Stimulated activated CD4-positive, alpha-beta T cell treated with anti-CD3 and anti-CD28 coated beads, Interleukin-2, amount 100 ng/mL, for 4 hours (primary cell): ENCODE results near the gene ATXN7L2.

Experiments
- DNase-seq: peaks from one replicate; pipeline ENCODE4 v3.0.0-alpha.2; 2020; ENCODE audit warnings: low read depth

ATXN7L2 gene

DNA sequence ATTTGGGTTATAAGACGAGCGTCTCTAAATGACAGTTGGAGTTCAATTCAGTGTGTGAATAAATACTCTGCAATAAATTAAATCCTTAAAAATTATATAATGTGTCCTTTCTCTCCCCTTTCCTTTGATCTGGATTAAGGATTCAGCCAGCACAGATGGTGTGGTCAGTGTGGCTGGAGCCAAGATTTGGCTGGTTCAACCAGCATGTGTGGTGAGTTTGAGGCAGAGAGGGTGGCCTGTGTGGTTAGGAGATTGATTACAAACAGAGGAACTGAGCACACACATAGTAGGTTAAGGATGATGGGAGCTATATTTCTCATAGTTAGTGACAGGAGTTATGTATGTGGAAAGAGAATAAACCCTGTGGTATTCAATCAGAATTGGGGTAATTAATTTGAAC is 40.0 kb downstream of the ATXN7L2 start:
- DNase-seq, result no peak

DNA sequence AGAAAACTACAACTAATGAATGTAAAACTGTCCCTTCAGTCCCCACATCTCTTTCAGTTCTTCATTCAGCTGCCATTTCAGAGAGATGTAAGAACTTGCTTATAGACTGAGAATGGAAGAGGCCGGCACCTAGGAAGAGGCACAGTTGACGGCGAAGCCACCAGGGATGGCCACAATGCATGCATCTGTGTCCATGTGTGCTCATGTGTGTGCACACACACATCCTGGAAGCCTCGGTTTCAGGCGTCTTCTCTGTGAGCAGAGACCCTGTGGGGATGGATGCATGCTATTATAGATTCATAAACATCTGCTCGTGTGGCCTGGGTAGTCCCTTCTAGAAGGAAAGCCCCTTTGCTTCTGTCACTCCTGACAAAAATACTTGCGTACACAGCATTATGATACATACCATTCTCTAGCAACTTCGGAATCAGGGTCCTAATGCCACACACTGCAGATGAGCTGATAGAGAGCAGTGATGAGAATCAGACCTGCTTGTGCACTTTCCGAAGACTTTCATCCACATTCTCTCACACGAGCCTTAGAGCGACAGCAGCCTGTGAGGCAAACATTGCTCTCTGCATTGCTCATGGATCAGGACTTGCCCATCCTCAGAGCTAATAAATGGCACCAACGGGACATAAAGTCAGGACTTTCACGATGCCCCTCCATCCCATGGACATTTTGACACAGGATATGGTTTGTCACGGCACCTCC is 43.5 kb downstream of the ATXN7L2 start:
- DNase-seq, result no peak

DNA sequence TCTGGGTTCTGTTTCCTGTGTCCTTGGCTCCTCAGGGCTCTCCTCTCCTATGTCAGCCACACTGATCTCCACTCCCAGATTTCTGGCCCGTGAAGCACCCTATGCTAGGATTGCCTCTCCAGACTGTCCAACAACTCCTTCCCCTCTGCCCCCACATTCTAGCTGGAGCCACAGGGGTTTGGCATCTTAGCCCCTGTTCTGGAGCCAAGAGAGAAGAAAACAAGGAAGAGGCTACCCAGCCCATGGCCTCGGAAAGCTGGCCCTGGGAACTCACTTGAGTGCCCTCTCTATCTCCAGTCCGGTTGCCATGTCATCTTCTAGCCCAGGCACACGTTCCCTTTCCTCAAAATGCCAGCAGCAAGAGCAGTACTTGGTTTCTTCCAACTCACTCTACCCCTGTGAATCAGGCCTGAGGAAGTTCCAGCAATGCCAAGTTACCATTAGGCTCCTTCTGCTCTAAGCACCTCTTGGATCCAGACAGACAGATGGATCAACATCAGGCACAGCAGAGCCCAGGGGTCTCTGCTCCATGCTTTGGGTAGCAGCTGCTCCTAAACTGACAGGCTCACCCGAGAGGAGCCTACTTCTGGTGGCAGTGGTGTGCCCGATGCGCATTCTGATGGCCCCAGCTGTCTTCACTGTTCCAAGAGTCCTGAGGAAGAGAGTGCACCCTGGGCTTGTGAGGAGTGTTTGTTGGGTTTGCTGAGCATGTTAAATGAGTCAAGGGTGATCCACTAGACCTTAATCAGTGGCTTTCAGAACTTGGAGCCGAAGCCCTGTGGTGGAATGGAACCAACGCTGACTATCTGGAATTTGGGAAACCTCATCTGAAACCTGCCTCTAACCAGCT is 44.4 kb downstream of the ATXN7L2 start:
- DNase-seq, result no peak

DNA sequence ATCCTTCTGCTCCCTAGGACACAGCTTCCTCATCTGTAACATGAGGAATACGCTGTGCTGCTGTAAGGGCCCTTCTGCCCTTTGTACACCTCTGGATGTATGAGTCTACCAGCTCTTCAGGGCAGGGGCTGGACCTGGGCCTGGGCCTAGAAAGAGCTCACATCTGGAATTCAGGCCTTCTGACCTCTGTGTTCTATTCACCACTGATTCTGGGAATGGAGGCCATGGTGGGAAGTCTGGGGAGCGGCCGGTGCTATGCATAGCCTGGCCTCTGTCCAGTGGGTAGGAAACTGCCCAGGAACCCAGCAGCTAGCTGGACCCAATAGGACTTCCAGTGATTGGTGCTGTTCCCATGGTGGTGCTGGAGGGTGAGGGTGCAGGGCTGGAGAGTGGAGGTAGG is 45.0 kb downstream of the ATXN7L2 start:
- no peak for DNase-seq

DNA sequence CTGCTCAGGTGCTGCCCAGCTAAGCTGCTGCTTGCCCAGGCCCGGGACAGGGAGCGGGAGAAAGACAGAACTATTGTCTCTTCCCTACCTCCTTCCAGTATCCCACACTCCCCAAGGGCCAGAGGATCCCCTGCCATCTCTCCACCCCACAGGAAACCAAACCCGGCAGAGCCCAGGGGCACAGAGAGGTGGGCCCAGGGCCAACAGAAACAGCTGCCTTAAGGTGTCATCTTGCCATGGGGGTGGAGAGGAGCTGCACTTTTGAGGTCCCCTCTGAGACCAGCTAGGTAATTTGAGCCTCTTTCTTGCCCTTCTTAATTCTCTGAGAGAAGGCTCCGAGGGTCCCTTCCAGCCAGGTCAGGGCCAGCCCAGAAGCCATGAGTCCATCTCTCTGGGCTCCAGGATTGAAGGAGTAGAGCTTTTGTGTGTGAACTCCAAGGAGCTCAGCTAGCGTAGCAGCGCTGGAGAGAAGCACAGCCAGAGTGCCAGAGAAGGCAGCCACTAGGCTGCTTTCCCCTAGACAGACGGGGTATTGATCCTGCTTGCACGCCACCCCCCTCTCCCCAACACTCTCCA is 46.3 kb downstream of the ATXN7L2 start:
- DNase-seq, result no peak

DNA sequence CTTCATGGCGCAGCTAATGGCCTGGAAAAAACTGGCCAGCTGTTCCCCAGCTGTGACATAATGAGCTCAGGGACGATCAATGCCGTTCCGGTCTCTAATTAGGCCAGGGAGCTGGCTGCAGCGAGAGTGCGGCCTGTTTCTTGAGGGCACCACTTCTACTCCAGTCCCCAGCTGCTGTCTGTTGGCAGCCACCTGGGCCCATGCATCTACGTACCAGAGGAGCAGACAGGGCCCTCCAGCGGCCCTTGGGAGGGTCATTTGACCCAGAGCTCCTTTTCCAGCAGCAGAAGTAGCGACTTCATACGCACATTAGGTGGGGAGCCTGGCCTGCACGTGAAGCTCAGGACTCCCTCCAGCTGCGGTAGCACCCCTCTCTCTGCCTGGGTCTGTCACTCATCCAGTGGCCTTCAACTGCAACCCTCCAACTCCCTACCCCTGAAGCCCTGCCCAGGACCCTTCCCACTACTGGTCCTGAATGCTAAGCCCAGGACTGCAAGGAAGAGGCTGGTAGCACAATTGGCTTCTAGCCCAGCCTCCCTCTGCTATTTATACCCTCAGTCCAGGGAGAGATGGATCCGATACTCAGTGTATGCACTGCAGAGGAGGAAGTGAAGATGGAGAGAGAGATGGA is 46.9 kb downstream of the ATXN7L2 start:
- no peak for DNase-seq

DNA sequence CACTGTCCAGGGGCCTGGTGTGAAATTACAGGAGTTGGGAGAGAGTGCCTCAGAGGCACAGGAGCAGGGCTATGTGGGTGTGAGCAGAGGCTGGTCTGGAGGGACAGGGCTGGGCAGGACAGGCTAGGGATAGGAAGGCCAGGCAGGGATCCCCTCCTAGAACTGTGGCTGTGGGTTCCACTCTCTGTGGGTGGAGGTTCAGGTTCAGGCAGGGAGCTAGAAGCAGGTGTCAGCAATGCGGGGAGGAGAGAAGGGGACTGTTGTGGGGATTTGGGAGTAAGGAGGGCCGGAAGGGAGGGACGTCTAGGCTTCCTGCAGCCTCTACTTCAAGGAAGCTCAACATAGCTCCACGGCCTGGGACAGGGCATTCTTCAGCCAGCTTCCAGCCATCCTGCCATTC is 47.7 kb downstream of the ATXN7L2 start:
- no peak for DNase-seq

DNA sequence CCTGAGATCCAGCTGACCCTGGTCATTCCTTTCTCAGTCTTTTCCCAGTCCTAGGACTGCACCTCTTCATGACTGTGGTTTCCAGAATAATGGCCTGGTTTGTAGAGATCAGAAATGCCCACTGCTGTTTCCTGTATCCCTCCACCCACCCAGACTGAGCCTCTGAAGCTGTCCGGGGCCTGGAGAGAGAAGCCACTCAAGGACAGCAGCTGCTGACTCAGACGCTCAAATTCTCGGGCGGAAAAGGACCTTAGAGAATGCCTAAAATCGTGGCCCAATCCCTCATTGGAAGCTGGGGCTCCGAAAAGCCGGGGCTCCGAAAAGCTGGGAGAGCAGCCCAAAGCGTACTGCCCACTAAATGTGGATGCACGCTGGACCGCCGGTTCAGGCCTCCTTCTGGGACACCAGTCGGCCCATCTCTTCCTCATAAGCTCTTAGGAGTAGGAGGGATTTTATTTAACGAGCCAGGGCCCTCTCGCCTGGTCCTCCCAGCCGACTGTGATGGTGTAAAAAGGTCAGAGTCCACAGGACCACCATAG is 48.2 kb downstream of the ATXN7L2 start:
- DNase-seq, result no peak

DNA sequence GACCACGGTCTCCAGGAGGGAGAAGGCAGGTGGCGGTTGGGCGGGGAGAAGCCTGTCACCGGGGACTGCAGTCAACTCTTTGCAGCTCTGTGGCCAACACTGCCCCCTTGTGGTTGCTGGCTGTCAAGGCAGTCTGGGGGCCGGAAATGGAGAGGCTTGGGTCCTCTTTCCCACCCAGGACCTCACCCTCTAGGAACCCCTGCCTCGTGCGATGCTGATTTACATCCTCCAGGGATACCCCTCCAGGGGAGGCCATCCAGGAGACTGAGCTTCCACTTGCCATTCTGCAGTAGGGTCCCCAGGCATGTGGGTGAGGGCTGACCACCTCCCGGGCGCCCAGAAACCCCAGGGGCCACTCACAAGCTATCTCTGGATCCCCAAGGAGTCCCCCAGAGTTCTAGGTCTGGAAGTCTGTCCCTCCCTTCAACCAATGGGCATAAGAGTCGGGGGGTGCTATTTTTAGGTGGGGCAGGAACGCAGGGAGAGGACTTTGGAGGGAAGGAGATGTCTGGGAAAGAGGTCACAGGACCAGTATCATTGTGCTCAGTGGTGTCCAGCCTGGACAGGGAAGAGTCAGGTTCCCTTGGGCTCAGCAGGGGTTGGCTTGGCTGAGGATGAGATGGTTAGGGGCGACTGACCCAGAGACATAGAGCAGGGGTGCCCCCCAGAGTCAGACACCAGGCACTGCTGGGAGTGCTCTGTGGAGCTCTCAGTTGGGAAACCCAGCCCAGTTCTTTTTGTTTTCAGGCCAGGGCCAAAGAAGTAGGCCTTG is 48.8 kb downstream of the ATXN7L2 start:
- DNase-seq, result peak; percentile 83

DNA sequence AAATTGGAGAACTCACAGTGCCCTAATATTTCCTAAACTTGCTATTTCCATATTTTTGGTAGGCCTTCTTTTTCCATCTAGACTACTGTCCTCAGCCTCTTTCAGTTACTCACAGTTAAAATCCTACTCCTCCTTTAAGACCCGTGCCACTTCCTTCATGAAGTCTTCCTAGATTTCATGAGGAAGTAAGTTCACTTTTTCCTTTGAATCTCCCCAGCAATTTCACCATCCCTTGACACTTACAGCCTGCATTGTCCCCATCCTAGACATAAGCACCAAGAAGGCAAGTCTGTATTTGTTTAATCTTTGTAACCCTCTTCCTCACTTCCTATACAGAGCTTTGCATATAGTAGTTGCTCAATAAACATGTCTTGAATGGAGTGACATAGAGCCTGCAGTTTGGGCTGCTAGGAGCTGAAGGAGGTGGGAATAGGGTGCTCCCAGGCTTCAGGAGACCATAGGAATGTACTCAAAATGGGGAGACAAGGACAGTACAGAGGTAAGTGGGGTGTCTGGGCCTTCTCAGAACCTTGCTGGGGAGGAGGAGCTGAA is 50.7 kb downstream of the ATXN7L2 start:
- no peak for DNase-seq

DNA sequence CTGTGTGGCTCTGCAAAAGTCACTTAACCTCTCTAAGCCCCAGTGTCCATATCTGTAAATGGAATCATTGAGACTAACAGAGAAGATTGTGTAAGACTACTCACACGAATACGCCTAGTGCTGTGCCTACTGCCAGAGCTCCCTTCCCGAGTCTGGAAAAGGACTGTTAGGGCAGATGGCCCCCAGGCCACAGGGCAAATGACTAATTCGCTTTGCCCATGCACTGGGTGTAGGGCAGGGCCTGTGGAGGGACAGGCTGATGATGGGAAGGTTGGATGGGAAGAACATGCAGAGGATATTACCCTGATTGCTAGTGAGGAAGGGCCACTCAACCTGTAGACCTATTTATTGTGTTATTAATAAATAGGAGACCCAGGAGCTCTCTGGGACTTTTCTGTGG is 51.8 kb downstream of the ATXN7L2 start:
- no peak for DNase-seq

DNA sequence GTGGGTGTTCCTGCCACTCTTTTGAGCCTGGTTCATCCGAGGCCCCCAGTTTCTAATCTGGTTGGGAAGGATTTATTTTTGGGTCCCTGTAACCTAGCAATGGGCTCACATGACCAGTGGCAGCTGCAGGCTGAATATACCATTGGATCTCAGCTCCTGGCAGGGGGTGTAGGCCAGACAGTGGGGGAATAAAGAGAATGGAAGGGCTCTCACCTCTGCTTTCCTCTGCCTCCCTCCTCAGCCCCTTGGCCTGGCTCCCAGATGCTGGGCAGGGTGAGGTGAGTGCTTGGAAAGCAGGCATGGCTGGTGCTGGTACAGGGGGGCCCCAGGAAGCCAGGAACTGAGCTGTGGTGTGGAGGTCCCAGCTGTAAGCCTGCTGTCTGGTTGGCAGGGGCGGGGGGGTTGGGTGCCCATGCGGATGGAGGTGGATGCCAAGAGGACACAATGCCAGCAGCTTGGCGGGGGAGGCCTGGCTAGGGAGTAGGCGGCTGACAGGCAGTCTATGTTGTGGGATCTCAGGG is 52.3 kb downstream of the ATXN7L2 start:
- no peak for DNase-seq

DNA sequence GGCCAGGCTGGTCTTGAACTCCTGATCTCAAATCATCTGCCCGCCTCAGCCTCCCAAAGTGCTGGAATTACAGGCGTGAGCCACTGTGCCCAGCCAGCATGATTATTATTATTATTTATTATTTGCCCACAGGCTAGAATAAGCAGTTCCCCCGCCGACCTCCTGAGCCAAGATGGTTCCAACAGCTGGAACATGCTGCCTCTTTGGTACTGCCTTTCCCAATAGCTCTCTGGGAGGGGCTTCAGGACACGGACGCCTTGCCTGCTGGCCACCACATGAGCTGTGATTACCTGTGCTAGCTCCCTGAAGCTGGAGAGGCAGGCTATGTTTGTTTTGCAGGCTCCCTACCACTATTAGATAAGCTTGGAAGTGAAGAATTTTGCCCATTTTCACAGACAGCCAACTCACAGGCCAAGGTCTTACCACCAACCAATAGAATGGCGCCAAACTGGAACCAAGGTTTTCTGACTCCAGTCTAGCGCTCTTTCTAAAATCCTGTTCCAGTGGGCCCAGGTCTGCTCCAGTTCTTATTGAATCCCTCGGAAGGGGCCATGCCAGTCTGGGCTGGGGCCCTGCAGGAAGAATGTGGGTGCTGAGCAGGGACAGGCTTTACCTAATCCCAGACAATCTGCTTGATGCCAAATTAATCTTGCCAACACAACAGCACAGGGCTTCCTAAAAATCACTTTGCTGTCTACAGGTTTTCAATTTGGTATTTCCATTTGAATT is 53.9 kb downstream of the ATXN7L2 start:
- DNase-seq, result no peak

DNA sequence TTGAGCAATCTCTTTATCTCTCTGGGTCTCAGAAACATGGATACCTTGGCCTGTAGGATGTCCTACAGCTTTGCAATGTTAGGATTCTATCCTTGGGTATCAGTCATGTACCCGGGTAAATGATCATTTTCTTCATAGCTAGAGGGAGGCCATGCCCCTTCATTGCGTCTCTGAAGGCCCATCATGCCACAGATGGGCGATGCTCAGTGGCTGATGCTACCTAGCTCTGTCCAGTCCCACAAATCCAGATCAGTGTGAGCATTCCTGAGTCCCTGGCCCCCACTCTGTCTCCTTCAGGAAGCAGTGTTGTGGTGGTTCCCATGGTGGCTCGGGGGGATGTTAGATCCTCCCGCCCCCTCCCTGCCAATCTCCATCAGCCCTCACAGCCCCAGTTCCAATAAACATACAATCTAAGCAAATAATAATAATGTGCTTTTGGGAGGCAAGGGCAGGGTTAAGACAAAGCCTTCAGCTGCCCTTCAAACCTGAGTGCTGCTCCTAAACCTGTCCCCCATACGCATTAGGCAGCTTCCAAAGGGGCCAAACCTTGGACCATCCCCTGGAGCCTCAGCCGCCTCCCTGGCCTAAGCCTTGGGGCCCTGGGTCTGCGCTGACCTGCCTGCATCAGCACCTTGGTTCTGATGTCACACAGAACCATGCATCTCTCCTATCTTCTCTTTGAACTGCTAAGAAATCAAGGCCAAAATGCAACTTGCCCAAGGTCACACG is 55.3 kb downstream of the ATXN7L2 start:
- no peak for DNase-seq

DNA sequence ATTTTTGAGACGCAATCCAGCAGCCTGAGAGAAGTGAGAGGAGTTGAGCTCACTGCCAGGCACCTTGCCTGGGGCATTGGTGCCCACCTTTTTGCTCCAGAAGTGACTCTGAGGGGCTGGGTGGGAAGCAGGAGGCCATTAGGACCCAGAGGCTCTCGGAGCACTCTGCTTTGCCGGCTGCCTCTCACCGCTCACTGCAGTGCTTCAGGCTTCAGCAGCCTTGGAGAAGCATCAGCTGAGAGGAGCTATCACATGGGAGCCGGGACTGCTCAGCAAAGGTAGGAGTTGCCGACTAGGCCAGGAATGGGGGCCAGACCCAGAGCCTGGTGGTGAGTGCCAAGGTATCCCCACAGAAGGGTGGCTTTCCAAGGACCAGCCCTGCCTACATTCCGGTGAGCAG is 56.0 kb downstream of the ATXN7L2 start, which contains the start of gene GPR61:
Gene GPR61, plus strand, starts transcription at position 197 of the 400 bp plus-strand sequence. CDS start 3,151 bp downstream, outside the sequence.
- DNase-seq, result no peak

DNA sequence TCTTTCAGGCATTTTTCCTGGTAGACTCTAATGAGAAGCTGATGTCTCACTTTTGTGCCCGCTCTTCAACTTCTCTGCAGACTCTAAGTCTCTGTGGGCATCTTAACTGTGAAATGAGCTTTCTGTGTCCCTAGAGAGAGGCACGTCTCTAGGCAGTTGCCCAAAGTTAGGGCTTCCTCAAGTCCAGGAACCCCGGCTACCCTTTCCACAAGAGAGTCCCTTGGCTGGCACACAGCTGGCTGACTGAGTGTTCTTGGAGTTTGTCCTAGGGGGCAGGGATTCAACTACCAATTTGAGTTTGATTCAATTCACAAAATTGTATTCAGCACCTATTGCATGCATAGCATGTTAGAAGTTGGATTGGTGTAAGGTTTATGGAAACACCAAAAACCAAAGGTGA is 57.4 kb downstream of the ATXN7L2 start:
- no peak for DNase-seq
